ENCODE measurements around the gene NUDT16L1.

GRCh38 chr16:4654964-4655590, 38.3 kb upstream of the NUDT16L1 start:
- no peak for TF ChIP-seq EZH2 (IDR thresholded peaks at IDR 0.05; ENCODE audit: low read length, unreplicated experiment)
- TF ChIP-seq CTCF (conservative IDR thresholded peaks at IDR 0.05; ENCODE audit: low read depth, low read length) = no peak

Data from PC-3 (cell line).